Measurements from ENCODE around the gene IGF2R. TPM values are rescaled to one million over a fixed set of nuclear protein-coding genes. Genes with fewer than 3 reads are reported as not detected.
A peak's percentile ranks its signal among the peaks of the same experiment; 100 is the strongest.

The IGF2R gene
- total RNA-seq, 2 experiments from 2014 or later, result 19.3 to 37.6 TPM

DNA sequence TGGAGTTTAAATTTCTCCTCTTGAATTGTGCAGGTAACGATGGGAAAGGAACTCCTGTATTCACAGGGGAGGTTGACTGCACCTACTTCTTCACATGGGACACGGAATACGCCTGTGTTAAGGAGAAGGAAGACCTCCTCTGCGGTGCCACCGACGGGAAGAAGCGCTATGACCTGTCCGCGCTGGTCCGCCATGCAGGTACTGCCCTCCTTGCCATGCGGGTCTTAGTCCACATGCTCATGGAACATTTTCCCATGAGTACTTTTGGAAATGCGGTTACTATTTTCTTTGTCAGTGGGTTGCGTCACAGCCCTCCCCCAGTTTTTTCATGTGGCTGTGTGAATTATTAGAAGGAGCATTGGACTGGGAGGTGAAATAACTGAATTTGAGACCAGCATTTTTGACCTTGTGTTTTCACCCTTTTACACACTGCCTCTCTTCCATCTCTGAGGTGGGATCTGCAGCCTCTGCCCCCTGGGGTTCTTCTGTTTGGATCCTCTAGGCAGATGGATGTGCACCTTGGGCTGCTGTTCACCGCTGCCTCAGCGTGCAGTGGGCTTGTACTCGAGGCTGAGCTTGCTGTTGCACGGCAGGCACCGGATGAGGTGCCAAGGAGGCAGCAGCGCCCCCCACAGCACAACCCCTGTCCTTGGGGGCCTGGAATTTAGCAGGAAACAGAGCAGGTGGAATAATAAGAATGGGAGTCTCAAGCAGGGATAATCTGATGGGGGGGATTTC, 71.8 kb downstream of the IGF2R start:
- BruUV-seq (replicated peaks), result no TSS peak
- H3K9me3 ChIP-seq (ENCODE audit: low read length), result no peaks in the 10 kb centered on the region
- no peak for DNase-seq (ENCODE audit: low spot score)
- ChIA-PET POLR2A (interaction anchor here (0.5 to 0.9 kb wide), 2 partner anchors 27 to 58 kb away, joined by 4 to 5 read pairs; no protein-coding TSS in a partner anchor), CTCF (ENCODE audit: unreplicated experiment) (no interaction called here)
- H3K4me1 ChIP-seq (ENCODE audit: insufficient read depth, low read length, poor library complexity, severe bottlenecking), result no peaks in the 10 kb centered on the region
- no peak overlapping the region for H3K4me2 ChIP-seq (ENCODE audit: low read length)
- H3K9me2 ChIP-seq (ENCODE audit: insufficient read depth, low read length), result no peaks in the 10 kb centered on the region
- H2AFZ ChIP-seq (ENCODE audit: low read length), result no peak overlapping the region
- H3K79me2 ChIP-seq (ENCODE audit: insufficient read depth, low read depth, low read length), result no peaks in the 10 kb centered on the region
- no peak for TF ChIP-seq EZH2phosphoT487 (IDR thresholded peaks at IDR 0.05; ENCODE audit: borderline replicate concordance, low read depth, low read length)
- TF ChIP-seq, protein P1, sequence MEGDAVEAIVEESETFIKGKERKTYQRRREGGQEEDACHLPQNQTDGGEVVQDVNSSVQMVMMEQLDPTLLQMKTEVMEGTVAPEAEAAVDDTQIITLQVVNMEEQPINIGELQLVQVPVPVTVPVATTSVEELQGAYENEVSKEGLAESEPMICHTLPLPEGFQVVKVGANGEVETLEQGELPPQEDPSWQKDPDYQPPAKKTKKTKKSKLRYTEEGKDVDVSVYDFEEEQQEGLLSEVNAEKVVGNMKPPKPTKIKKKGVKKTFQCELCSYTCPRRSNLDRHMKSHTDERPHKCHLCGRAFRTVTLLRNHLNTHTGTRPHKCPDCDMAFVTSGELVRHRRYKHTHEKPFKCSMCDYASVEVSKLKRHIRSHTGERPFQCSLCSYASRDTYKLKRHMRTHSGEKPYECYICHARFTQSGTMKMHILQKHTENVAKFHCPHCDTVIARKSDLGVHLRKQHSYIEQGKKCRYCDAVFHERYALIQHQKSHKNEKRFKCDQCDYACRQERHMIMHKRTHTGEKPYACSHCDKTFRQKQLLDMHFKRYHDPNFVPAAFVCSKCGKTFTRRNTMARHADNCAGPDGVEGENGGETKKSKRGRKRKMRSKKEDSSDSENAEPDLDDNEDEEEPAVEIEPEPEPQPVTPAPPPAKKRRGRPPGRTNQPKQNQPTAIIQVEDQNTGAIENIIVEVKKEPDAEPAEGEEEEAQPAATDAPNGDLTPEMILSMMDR (conservative IDR thresholded peaks at IDR 0.05; ENCODE audit: low read length), result 0 out of 2 replicates have a peak, but pooled peaks have one; percentile 12
- intact Hi-C loops (cut with micrococcal nuclease; ENCODE audit: unreplicated experiment), result no loop called here
- H3K4me3 ChIP-seq (ENCODE audit: low read depth, low read length, poor library complexity, severe bottlenecking), result no peak overlapping the region
- peaks cover 45% of the 10 kb centered on the region; the same call in 1 of the 2 replicates for H3K36me3 ChIP-seq (ENCODE audit: insufficient read depth, low read length)
- no peak overlapping the region for H3K27ac ChIP-seq (ENCODE audit: low read depth, low read length, poor library complexity, severe bottlenecking)
- no peaks in the 10 kb centered on the region for H4K20me1 ChIP-seq (ENCODE audit: insufficient read depth, low read length)

DNA sequence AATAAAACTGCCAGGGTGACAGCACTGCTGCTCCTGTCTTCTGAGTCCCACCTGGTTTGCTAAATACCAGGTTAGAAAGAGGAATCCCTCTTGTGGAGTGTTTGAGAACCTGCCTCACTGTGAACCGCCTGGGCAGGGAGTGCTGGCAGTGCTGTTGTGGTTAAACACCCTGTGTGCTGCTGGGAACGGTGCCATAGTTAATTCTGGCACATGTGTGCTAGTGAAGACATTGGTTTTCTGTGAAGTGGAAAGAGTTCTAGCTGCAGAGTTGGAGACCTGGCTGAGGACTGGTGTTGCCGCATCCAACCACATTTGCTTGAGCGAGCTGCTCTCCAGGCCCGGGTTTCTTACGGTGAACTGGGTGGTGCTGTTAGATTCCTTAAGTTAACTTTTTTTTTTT, 72.7 kb downstream of the IGF2R start:
- ChIA-PET POLR2A (interaction anchor here (0.5 kb wide), 1 partner anchor 26 kb away, joined by 5 read pairs; no protein-coding TSS in a partner anchor), CTCF (ENCODE audit: unreplicated experiment) (no interaction called here)
- H3K27ac ChIP-seq (ENCODE audit: low read depth, low read length, poor library complexity, severe bottlenecking), result no peak overlapping the region

More for the DNA sequence above, 72.7 kb downstream of the IGF2R start:
- peaks cover 54% of the 10 kb centered on the region; the same call in 1 of the 2 replicates for H3K36me3 ChIP-seq (ENCODE audit: insufficient read depth, low read length)
- no peak overlapping the region for H2AFZ ChIP-seq (ENCODE audit: low read length)
- BruUV-seq (replicated peaks), result no TSS peak
- no peak overlapping the region for H3K4me3 ChIP-seq (ENCODE audit: low read depth, low read length, poor library complexity, severe bottlenecking)
- no peaks in the 10 kb centered on the region for H3K9me3 ChIP-seq (ENCODE audit: low read length)
- no peaks in the 10 kb centered on the region for H3K9me2 ChIP-seq (ENCODE audit: insufficient read depth, low read length)
- H3K4me2 ChIP-seq (ENCODE audit: low read length), result no peak overlapping the region
- no peaks in the 10 kb centered on the region for H3K4me1 ChIP-seq (ENCODE audit: insufficient read depth, low read length, poor library complexity, severe bottlenecking)
- no peak for DNase-seq (ENCODE audit: low spot score)
- intact Hi-C loops (cut with micrococcal nuclease; ENCODE audit: unreplicated experiment), result no loop called here
- H3K79me2 ChIP-seq (ENCODE audit: insufficient read depth, low read depth, low read length), result no peaks in the 10 kb centered on the region
- TF ChIP-seq, protein P1 (conservative IDR thresholded peaks at IDR 0.05; ENCODE audit: low read length), result no peak
- TF ChIP-seq EZH2phosphoT487 (IDR thresholded peaks at IDR 0.05; ENCODE audit: borderline replicate concordance, low read depth, low read length), result no peak
- H4K20me1 ChIP-seq (ENCODE audit: insufficient read depth, low read length), result no peaks in the 10 kb centered on the region
